Stomach (tissue), 4 donors: Measurements from ENCODE around the gene NYAP1.

Source experiments
- CTCF ChIP-seq, 7 experiments: fragments of 450-650 bp in 4 of 7; fragments of 200-600 bp in 3 of 7; sonication (generic) in 3 of 7; IDR thresholded peaks; one replicate each; pipeline ENCODE4 v1.5.1; 2016 to 2019; ENCODE audit warnings: antibody characterized with exemption in 7 of 7, control low read depth in 2 of 7, mild to moderate bottlenecking in 1 of 7
- EP300 ChIP-seq: sonication (generic); formaldehyde crosslinking; IDR thresholded peaks from one replicate; pipeline ENCODE4 v1.6.1; 2017; ENCODE audit warnings: antibody characterized with exemption
- POLR2A ChIP-seq, 4 donors: fragments of 450-650 bp; IDR thresholded peaks; one replicate each; pipeline ENCODE4 v1.6.1; 2016; ENCODE audit warnings: antibody characterized with exemption in 4 of 4, control low read depth in 2 of 4, mild to moderate bottlenecking in 1 of 4, moderate library complexity in 1 of 4
- POLR2AphosphoS5 ChIP-seq, 3 donors: sonication (generic); formaldehyde crosslinking; IDR thresholded peaks; one replicate each; pipeline ENCODE4 v1.6.1; 2016; ENCODE audit warnings: antibody characterized with exemption in 3 of 3

GRCh38 chr7:100467638-100468373 is 15.9 kb upstream of the NYAP1 start:
- TF ChIP-seq POLR2A (IDR thresholded peaks at IDR 0.05): no peak
- TF ChIP-seq CTCF (IDR thresholded peaks at IDR 0.05): no peak
- TF ChIP-seq POLR2AphosphoS5 (IDR thresholded peaks at IDR 0.05): no peak
- no peak for TF ChIP-seq EP300
